SU-DHL-6 (cell line): Measurements from ENCODE around the gene FLNB.

Source experiments
- H2AFZ ChIP-seq: fragments of 200-600 bp; sonication (generic); 2 replicates; pipeline ENCODE4 v1.6.1; 2014; ENCODE audit warnings: low read depth, mild to moderate bottlenecking, moderate library complexity, mixed read lengths, antibody characterized with exemption, low read length; ENCODE audit not compliant: severe bottlenecking
- H3F3A ChIP-seq: fragments of 200-600 bp; shearing (Covaris generic); 2 replicates; pipeline ENCODE4 v1.6.0; 2016; ENCODE audit warnings: antibody characterized with exemption, mild to moderate bottlenecking; ENCODE audit not compliant: insufficient read depth
- H3K27ac ChIP-seq: fragments of 200-600 bp; sonication (generic); 2 replicates; pipeline ENCODE4 v1.5.1; 2016; ENCODE audit warnings: low read depth, mild to moderate bottlenecking, low read length, moderate library complexity, mixed read lengths
- H3K27me3 ChIP-seq: fragments of 200-600 bp; sonication (generic), shearing (Covaris generic); 2 replicates; pipeline ENCODE4 v1.6.0; 2014; ENCODE audit warnings: mild to moderate bottlenecking, low read length
- H3K36me3 ChIP-seq: fragments of 200-600 bp; sonication (generic); 2 replicates; pipeline ENCODE4 v1.6.1; 2014; ENCODE audit warnings: mild to moderate bottlenecking, low read length, mixed read lengths
- H3K4me2 ChIP-seq: fragments of 300-600, 200-600 bp; shearing (Covaris generic), sonication (generic); 2 replicates; pipeline ENCODE4 v1.6.0; 2014; ENCODE audit warnings: low read length, low read depth, mild to moderate bottlenecking; ENCODE audit not compliant: poor library complexity, severe bottlenecking
- H3K4me3 ChIP-seq: fragments of 200-600 bp; sonication (generic); 2 replicates; pipeline ENCODE4 v1.5.1; 2014; ENCODE audit warnings: antibody characterized with exemption, low read length, mild to moderate bottlenecking, mixed read lengths; ENCODE audit not compliant: insufficient read depth, poor library complexity, severe bottlenecking
- H3K79me2 ChIP-seq: fragments of 200-600 bp; sonication (generic); 2 replicates; pipeline ENCODE4 v1.6.1; 2014; ENCODE audit warnings: mild to moderate bottlenecking, low read length, moderate library complexity; ENCODE audit not compliant: insufficient read depth
- H3K9ac ChIP-seq: fragments of 200-600 bp; sonication (generic); 2 replicates; pipeline ENCODE4 v1.7.0; 2014; ENCODE audit warnings: mild to moderate bottlenecking, low read length
- H3K9me2 ChIP-seq: fragments of 200-600 bp; sonication (generic); replicated peaks from 2 replicates; pipeline ENCODE4 v1.6.1; 2014; ENCODE audit warnings: low read length; ENCODE audit not compliant: insufficient read depth
- H3K9me3 ChIP-seq: fragments of 200-600 bp; sonication (generic); 2 replicates; pipeline ENCODE4 v1.6.1; 2014; ENCODE audit warnings: low read length, mixed read lengths; ENCODE audit not compliant: insufficient read depth
- H4K20me1 ChIP-seq: fragments of 200-600 bp; sonication (generic); 2 replicates; pipeline ENCODE4 v1.6.1; 2014; ENCODE audit warnings: low read depth, mild to moderate bottlenecking, antibody characterized with exemption, low read length, moderate library complexity, mixed read lengths
- EZH2phosphoT487 ChIP-seq: fragments of 200-600 bp; sonication (generic), shearing (Covaris generic); conservative IDR thresholded peaks from 2 replicates; pipeline ENCODE4 v1.6.1; 2018; ENCODE audit warnings: mild to moderate bottlenecking, antibody characterized with exemption, low read length, moderate library complexity, mixed read lengths
- TF ChIP-seq, protein P1 (sequence below): fragments of 200-600 bp; sonication (generic); IDR thresholded peaks from one replicate; pipeline ENCODE4 v1.5.1; 2017; ENCODE audit warnings: antibody characterized with exemption, mild to moderate bottlenecking, low read length, moderate library complexity; ENCODE audit not compliant: insufficient read depth, poor library complexity, severe bottlenecking

FLNB gene

DNA sequence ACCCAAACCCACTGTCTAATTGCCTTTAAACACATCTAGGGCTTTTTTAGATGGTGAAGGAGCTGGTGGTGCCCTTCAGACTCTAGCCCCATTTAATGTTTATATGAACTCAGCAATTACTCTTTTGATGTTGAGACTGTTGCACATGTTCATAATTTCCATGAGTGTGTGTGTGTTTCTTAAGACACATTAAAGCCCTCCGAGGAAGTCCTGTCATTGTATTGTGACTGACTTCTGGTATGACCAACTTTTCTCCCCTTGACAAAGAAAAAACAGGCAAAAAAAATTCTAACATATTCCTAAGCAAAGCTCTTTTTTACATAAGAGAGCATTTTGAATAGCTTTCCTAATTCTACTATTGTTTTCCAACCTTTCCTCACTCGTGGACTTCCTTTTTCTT, 91.6 kb downstream of the FLNB start:
- no peaks in the 10 kb centered on the region for H4K20me1 ChIP-seq
- no peaks in the 10 kb centered on the region for H3K27me3 ChIP-seq
- H3K9me2 ChIP-seq = no peaks in the 10 kb centered on the region
- no peaks in the 10 kb centered on the region for H3F3A ChIP-seq
- no peaks in the 10 kb centered on the region for H3K9me3 ChIP-seq
- H3K36me3 ChIP-seq = no peaks in the 10 kb centered on the region
- H3K79me2 ChIP-seq = no peaks in the 10 kb centered on the region
- H2AFZ ChIP-seq = no peak overlapping the region
- no peak overlapping the region for H3K4me2 ChIP-seq
- TF ChIP-seq, protein P1, sequence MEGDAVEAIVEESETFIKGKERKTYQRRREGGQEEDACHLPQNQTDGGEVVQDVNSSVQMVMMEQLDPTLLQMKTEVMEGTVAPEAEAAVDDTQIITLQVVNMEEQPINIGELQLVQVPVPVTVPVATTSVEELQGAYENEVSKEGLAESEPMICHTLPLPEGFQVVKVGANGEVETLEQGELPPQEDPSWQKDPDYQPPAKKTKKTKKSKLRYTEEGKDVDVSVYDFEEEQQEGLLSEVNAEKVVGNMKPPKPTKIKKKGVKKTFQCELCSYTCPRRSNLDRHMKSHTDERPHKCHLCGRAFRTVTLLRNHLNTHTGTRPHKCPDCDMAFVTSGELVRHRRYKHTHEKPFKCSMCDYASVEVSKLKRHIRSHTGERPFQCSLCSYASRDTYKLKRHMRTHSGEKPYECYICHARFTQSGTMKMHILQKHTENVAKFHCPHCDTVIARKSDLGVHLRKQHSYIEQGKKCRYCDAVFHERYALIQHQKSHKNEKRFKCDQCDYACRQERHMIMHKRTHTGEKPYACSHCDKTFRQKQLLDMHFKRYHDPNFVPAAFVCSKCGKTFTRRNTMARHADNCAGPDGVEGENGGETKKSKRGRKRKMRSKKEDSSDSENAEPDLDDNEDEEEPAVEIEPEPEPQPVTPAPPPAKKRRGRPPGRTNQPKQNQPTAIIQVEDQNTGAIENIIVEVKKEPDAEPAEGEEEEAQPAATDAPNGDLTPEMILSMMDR = no peak
- no peak for TF ChIP-seq EZH2phosphoT487
- no peak overlapping the region for H3K27ac ChIP-seq
- H3K9ac ChIP-seq = no peak overlapping the region
- H3K4me3 ChIP-seq = no peak overlapping the region

DNA sequence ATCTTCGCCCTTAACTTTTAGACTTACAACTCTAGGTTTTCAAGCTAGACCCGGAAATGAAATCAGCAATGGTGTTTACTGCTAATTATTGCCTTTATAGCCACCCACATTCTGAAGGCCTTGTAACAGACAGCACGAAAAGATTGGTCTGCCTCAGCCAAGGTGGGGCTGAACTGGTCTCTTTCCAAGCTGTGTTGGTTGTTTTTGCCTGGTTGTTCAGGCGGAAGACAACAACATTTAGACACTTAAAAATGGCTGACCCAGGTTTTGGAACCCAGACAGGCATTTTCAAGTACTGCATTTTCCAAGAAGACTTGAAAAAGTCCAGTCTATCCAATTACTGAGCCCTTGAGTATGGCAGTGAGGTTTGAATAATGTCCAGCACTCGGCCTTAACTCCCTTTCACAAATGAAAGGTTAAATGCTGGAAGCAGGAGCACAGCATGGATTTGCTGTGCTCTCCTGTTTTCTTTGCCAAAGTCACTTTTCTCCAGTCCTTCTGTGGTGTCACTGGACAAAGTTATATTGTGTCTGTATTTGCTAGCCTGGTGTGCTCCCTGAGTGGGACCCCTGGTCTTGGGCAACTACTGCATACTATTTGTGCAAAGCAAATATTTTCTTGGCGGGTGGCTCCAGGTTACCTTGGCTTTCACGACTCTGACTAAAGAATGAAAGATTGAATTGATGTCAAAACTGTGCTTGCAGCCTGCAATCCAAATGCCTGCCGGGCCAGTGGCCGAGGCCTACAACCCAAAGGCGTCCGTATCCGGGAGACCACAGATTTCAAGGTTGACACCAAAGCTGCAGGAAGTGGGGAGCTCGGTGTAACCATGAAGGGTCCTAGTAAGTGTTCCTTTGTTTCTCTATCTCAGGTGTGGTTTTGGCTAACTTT, 93.5 kb downstream of the FLNB start:
- Histone ChIP-seq H3K27me3 (no peaks in the 10 kb centered on the region), H3F3A (no peaks in the 10 kb centered on the region), H3K4me2 (no peak overlapping the region), H3K36me3 (no peaks in the 10 kb centered on the region), H3K27ac (no peak overlapping the region), H3K79me2 (no peaks in the 10 kb centered on the region), H3K9me3 (no peaks in the 10 kb centered on the region), H4K20me1 (no peaks in the 10 kb centered on the region), H3K9ac (no peak overlapping the region), H2AFZ (no peak overlapping the region), H3K4me3 (no peak overlapping the region), H3K9me2 (no peaks in the 10 kb centered on the region)
- TF ChIP-seq, protein P1 = no peak
- TF ChIP-seq EZH2phosphoT487 = no peak

DNA sequence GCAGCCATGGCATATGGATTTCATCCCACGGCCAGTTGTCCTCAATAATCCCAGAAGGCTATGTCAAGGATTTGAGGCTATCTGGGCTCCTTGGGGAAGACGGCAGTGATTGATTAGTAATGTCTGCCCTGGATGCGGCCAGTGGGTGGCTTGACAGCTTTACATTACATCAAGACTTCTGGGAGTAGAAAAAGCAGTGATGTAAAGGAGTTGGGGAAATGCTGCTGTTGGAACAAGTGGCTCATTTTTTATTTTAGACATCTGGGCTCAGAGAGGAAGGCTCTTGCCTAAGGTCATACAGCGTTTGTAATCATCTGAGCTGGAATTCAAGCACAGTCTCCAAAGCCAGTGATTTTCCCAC, 94.1 kb downstream of the FLNB start:
- H2AFZ ChIP-seq = no peak overlapping the region
- no peaks in the 10 kb centered on the region for H3K27me3 ChIP-seq
- no peak overlapping the region for H3K4me2 ChIP-seq
- no peak overlapping the region for H3K27ac ChIP-seq
- H4K20me1 ChIP-seq = no peaks in the 10 kb centered on the region
- no peak overlapping the region for H3K9ac ChIP-seq
- H3K9me2 ChIP-seq = no peaks in the 10 kb centered on the region
- TF ChIP-seq EZH2phosphoT487 = no peak
- TF ChIP-seq, protein P1 = no peak
- no peaks in the 10 kb centered on the region for H3K36me3 ChIP-seq
- H3K79me2 ChIP-seq = no peaks in the 10 kb centered on the region
- no peaks in the 10 kb centered on the region for H3F3A ChIP-seq
- H3K4me3 ChIP-seq = no peak overlapping the region
- no peaks in the 10 kb centered on the region for H3K9me3 ChIP-seq
